PFSK-1 (cell line): ENCODE data around the gene RIPK1. TPM values are rescaled to one million over a fixed set of nuclear protein-coding genes. Genes with fewer than 3 reads are reported as not detected.

ENCODE experiments used
- FOXP2 ChIP-seq: optimal IDR thresholded peaks from 2 replicates; pipeline ENCODE3; 2011; ENCODE audit warnings: borderline replicate concordance, control low read depth, inconsistent platforms; ENCODE audit not compliant: insufficient read depth; ENCODE audit errors: extremely low read length, extremely low read depth
- POLR2AphosphoS5 ChIP-seq: IDR thresholded peaks from 2 replicates; pipeline ENCODE4 v1.6.1; 2012; ENCODE audit warnings: low read depth, mild to moderate bottlenecking, control low read depth, low read length, moderate library complexity
- SIN3A ChIP-seq: IDR thresholded peaks from 2 replicates; pipeline ENCODE4 v1.6.1; 2012; ENCODE audit warnings: mild to moderate bottlenecking, low read length, moderate library complexity, borderline replicate concordance; ENCODE audit not compliant: insufficient read depth
- TAF1 ChIP-seq: IDR thresholded peaks from 2 replicates; pipeline ENCODE4 v1.6.1; 2012; ENCODE audit warnings: low read length, control low read depth, borderline replicate concordance; ENCODE audit not compliant: insufficient read depth
- polyA plus RNA-seq: library from polyadenylated mRNA; unstranded; fragments of >200 nt; gene quantifications from one replicate; pipeline ENCODE4 v1.2.1, GENCODE V29; 2012; ENCODE audit warnings: low read depth, missing spikeins; ENCODE audit not compliant: insufficient read length
- TF ChIP-seq, protein P1 (sequence below), 2 experiments: IDR thresholded peaks; 2 replicates each; pipeline versions ENCODE4 v1.6.1 to v1.8.0; 2011 to 2012; ENCODE audit warnings: low read depth in 2 of 2, low read length in 2 of 2, control low read depth in 1 of 2, inconsistent platforms in 1 of 2, mild to moderate bottlenecking in 1 of 2, moderate library complexity in 1 of 2; ENCODE audit not compliant: insufficient read depth in 1 of 2

Gene RIPK1
- 19.4 TPM for polyA plus RNA-seq

DNA sequence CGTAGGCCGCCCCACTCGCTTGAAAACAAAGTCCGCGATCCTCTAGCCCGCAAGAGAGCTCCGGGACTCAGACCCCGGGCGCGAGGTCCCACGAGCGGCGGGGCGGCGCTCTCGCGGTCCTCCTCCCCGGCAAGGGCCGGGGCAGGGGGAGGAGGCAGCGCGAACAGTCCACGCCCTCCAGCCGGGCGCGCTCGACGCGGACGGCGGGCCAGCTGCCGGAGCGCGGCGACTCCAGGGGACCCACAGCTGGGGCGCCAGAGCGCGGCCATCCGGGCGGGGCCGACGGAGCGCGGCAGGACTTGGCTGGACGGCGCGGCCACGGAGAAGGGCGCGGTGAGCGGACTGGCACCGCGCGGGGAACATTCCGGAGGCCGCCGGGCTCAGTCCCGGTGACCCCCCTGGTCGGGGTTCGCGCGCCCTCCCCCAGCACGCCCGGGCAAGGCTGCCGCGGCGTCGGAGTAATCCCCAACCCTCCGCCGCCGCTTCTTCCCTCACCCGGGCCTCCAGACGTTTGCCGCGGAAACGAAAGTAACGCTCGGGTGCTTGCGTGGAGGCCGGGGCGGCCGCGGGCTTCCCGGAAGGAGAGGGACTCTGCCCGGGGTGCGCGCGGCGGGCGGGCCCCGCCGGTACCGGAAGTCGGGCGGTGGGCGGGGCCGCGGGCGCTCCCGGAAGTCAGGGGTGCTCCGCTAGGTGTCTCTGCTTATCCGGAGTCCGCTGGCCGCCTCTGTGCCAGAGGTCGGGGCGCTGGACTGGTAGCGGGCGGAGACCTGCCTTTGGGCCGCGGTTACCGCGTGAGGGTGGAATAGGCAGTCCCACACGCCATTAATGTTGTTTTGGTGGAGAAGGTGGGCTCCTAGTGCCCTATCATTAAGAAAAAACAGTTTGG lies at the start of gene RIPK1:
TSS of gene RIPK1 (plus strand) at position 166 of the 886 bp plus-strand sequence. CDS start 8,330 bp downstream, outside the sequence.
- TF ChIP-seq TAF1: peak; percentile 52; the same call in 1 of the 2 replicates
- TF ChIP-seq, protein P1, sequence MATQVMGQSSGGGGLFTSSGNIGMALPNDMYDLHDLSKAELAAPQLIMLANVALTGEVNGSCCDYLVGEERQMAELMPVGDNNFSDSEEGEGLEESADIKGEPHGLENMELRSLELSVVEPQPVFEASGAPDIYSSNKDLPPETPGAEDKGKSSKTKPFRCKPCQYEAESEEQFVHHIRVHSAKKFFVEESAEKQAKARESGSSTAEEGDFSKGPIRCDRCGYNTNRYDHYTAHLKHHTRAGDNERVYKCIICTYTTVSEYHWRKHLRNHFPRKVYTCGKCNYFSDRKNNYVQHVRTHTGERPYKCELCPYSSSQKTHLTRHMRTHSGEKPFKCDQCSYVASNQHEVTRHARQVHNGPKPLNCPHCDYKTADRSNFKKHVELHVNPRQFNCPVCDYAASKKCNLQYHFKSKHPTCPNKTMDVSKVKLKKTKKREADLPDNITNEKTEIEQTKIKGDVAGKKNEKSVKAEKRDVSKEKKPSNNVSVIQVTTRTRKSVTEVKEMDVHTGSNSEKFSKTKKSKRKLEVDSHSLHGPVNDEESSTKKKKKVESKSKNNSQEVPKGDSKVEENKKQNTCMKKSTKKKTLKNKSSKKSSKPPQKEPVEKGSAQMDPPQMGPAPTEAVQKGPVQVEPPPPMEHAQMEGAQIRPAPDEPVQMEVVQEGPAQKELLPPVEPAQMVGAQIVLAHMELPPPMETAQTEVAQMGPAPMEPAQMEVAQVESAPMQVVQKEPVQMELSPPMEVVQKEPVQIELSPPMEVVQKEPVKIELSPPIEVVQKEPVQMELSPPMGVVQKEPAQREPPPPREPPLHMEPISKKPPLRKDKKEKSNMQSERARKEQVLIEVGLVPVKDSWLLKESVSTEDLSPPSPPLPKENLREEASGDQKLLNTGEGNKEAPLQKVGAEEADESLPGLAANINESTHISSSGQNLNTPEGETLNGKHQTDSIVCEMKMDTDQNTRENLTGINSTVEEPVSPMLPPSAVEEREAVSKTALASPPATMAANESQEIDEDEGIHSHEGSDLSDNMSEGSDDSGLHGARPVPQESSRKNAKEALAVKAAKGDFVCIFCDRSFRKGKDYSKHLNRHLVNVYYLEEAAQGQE (IDR thresholded peaks at IDR 0.05; ENCODE audit: insufficient read depth in 1 of 2, low read depth in 2 of 2, low read length in 2 of 2): no peak
- TF ChIP-seq SIN3A: no peak
- TF ChIP-seq POLR2AphosphoS5: peak; percentile 61

DNA sequence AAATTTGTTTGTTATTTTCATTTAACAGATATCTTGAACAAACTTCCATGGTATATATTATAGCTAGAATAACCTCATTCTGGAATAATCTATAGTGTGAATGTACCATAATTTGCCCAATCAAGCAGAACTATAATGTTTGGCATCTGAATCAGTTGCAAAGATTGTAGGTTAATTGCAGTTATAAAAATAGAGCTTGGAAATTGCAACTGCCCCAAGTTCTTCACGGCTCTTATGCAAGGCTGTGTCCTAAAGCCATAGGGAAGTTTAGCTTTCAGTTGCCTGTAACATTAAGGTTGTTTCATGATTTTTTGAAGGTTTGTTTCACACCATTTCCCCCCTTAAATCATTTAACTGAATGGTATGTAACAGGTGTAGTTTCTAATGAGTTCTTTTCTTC lies 49.2 kb upstream of the RIPK1 start:
- TF ChIP-seq POLR2AphosphoS5: no peak
- TF ChIP-seq, protein P1 (IDR thresholded peaks at IDR 0.05; ENCODE audit: insufficient read depth in 1 of 2, low read depth in 2 of 2, low read length in 2 of 2): no peak
- no peak for TF ChIP-seq FOXP2
- no peak for TF ChIP-seq SIN3A
- TF ChIP-seq TAF1: no peak

- TF ChIP-seq TAF1 (no peak), FOXP2 (no peak)
Observed at GRCh38 chr6:3019749-3020320, 48.5 kb upstream of the RIPK1 start.

DNA sequence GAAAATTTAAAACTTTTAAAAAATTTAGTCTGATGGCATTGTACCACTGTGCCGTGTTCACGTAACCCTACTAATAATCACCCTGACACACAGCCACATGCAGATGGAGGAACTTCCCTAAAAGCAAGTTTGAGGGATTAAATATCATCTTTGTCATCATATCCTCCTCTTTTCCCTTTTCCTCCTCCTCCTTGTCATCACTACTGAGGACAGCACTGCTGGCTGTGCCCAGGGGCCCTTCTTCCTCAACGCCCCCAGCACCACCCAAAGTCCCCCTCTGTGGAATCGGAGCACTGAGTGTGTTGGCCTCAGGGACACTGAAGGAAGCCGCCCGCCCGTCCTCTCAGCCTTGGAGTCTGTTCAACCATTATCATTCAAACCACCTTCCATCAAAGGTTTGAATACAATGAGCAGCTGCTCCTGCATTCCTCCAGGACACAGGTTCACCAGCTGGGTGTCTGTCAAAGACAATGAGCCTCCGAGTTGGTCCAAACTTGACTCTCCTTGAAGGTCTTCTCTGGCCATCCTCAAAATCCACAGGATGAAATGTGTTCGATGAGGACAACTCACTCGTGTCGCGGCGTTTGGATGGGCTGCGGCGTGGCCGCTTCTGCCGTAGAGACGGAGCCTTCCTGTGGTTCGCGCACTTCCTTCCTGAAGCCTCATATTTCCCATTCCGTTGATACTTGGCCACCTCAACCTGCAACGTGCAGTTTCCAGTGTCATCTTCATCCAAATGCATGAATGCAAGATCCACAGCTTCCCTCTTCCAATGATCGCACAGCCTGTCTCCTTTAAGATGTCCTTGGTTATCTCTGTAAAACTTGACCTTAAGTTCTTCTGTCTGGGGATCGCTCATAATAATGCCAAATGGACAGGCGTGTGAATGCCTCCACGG lies 45.3 kb upstream of the RIPK1 start:
- no peak for TF ChIP-seq TAF1
- TF ChIP-seq SIN3A: no peak
- TF ChIP-seq, protein P1 (IDR thresholded peaks at IDR 0.05; ENCODE audit: insufficient read depth in 1 of 2, low read depth in 2 of 2, low read length in 2 of 2): no peak
- TF ChIP-seq POLR2AphosphoS5: no peak
- TF ChIP-seq FOXP2: no peak
